ENCODE data around the gene FOXO6. TPM values are rescaled to one million over a fixed set of nuclear protein-coding genes. Genes with fewer than 3 reads are reported as not detected.

The FOXO6 gene
- total and polyA plus RNA-seq, 9 of the 15 experiments (the other 6 are each of a cell fraction or from before 2014, with no cell fraction given), result 0.04 to 0.31 (median 0.12) TPM; not detected in 5

DNA sequence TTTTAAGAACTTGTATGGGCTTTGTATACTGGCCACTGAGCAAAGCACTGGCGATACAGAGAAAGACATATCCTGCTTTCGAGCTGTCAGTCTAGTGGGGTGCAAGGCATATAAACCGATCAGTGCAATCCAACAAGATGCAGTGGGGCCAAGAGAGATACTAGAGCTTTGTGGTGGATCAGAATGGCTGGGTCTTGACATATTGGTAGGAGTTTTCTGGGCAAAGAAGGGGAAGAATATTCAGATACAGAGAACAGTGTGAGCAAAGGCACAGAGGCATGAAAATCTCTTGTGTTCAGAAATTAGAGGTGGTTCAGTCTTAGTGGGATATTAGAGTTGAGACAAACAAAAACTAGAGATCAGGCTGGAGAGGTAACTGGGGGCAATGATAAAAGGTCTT is 49.2 kb downstream of the FOXO6 start:
- Histone ChIP-seq H3K79me2 (ENCODE audit: control insufficient read depth, insufficient read depth, low read length) (no peaks in the 10 kb centered on the region), H3K9me3 (replicated peaks; ENCODE audit: control insufficient read depth, insufficient read depth, low read depth, low read length) (no peaks in the 10 kb centered on the region), H3K9me1 (ENCODE audit: control insufficient read depth, insufficient read depth, low read length) (no peaks in the 10 kb centered on the region), H4K20me1 (replicated peaks; ENCODE audit: control insufficient read depth, insufficient read depth, low read length) (no peaks in the 10 kb centered on the region), H3K27me3 (ENCODE audit: control insufficient read depth in 2 of 2, insufficient read depth in 2 of 2, low read length in 2 of 2) (peaks cover 36 to 39% of the 10 kb centered on the region in 2 experiments), H3K4me2 (ENCODE audit: insufficient read depth, low read length) (no peak overlapping the region), H3K27ac (ENCODE audit: extremely low read depth, low read depth, low read length) (no peak overlapping the region), H2AFZ (ENCODE audit: low read depth, low read length) (no peak overlapping the region), H3K4me3 (no peak overlapping the region), H3K9ac (ENCODE audit: insufficient read depth in 1 of 2, low read depth in 2 of 2, low read length in 2 of 2) (no peak overlapping the region), H3K4me1 (replicated peaks in 1 of 2; ENCODE audit: control insufficient read depth in 2 of 2, insufficient read depth in 2 of 2, low read length in 2 of 2) (no peaks in the 10 kb centered on the region), H3K36me3 (ENCODE audit: control insufficient read depth, insufficient read depth, low read length) (no peaks in the 10 kb centered on the region)
- intact Hi-C loops (cut with micrococcal nuclease) (no loop called here), in situ Hi-C loops (cut with MboI) (loop anchor here (5.0 kb wide), 1 partner anchor 83 kb away; no protein-coding TSS in a partner anchor)
- DNase-seq (ENCODE audit: extremely low read depth in 1 of 4, low spot score in 3 of 4) (no peak), ATAC-seq (no peak), FAIRE-seq (no peak)
- no peak for TF ChIP-seq TARDBP (IDR thresholded peaks at IDR 0.05)
- TF ChIP-seq, protein P1, sequence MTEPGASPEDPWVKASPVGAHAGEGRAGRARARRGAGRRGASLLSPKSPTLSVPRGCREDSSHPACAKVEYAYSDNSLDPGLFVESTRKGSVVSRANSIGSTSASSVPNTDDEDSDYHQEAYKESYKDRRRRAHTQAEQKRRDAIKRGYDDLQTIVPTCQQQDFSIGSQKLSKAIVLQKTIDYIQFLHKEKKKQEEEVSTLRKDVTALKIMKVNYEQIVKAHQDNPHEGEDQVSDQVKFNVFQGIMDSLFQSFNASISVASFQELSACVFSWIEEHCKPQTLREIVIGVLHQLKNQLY (CRISPR knock-in tag; conservative IDR thresholded peaks at IDR 0.05), result no peak
- TF ChIP-seq, protein P2, sequence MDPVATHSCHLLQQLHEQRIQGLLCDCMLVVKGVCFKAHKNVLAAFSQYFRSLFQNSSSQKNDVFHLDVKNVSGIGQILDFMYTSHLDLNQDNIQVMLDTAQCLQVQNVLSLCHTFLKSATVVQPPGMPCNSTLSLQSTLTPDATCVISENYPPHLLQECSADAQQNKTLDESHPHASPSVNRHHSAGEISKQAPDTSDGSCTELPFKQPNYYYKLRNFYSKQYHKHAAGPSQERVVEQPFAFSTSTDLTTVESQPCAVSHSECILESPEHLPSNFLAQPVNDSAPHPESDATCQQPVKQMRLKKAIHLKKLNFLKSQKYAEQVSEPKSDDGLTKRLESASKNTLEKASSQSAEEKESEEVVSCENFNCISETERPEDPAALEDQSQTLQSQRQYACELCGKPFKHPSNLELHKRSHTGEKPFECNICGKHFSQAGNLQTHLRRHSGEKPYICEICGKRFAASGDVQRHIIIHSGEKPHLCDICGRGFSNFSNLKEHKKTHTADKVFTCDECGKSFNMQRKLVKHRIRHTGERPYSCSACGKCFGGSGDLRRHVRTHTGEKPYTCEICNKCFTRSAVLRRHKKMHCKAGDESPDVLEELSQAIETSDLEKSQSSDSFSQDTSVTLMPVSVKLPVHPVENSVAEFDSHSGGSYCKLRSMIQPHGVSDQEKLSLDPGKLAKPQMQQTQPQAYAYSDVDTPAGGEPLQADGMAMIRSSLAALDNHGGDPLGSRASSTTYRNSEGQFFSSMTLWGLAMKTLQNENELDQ (CRISPR knock-in tag; IDR thresholded peaks at IDR 0.05; ENCODE audit: borderline replicate concordance), result no peak
- TF ChIP-seq, protein P3, sequence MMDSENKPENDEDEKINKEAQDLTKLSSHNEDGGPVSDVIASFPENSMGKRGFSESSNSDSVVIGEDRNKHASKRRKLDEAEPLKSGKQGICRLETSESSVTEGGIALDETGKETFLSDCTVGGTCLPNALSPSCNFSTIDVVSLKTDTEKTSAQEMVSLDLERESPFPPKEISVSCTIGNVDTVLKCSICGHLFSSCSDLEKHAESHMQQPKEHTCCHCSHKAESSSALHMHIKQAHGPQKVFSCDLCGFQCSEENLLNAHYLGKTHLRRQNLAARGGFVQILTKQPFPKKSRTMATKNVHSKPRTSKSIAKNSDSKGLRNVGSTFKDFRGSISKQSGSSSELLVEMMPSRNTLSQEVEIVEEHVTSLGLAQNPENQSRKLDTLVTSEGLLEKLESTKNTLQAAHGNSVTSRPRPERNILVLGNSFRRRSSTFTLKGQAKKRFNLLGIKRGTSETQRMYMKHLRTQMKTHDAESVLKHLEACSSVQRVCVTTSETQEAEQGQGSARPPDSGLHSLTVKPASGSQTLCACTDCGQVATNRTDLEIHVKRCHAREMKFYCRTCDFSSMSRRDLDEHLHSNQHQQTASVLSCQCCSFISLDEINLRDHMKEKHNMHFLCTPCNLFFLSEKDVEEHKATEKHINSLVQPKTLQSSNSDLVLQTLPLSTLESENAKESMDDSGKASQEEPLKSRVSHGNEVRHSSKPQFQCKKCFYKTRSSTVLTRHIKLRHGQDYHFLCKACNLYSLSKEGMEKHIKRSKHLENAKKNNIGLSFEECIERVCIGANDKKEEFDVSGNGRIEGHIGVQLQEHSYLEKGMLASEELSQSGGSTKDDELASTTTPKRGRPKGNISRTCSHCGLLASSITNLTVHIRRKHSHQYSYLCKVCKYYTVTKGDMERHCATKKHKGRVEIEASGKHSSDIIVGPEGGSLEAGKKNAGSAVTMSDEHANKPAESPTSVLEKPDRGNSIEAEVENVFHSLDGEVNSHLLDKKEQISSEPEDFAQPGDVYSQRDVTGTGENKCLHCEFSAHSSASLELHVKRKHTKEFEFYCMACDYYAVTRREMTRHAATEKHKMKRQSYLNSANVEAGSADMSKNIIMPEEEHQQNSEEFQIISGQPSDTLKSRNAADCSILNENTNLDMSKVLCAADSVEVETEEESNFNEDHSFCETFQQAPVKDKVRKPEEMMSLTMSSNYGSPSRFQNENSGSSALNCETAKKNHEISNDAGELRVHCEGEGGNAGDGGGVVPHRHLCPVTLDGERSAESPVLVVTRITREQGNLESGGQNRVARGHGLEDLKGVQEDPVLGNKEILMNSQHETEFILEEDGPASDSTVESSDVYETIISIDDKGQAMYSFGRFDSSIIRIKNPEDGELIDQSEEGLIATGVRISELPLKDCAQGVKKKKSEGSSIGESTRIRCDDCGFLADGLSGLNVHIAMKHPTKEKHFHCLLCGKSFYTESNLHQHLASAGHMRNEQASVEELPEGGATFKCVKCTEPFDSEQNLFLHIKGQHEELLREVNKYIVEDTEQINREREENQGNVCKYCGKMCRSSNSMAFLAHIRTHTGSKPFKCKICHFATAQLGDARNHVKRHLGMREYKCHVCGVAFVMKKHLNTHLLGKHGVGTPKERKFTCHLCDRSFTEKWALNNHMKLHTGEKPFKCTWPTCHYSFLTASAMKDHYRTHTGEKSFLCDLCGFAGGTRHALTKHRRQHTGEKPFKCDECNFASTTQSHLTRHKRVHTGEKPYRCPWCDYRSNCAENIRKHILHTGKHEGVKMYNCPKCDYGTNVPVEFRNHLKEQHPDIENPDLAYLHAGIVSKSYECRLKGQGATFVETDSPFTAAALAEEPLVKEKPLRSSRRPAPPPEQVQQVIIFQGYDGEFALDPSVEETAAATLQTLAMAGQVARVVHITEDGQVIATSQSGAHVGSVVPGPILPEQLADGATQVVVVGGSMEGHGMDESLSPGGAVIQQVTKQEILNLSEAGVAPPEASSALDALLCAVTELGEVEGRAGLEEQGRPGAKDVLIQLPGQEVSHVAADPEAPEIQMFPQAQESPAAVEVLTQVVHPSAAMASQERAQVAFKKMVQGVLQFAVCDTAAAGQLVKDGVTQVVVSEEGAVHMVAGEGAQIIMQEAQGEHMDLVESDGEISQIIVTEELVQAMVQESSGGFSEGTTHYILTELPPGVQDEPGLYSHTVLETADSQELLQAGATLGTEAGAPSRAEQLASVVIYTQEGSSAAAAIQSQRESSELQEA (IDR thresholded peaks at IDR 0.05; ENCODE audit: low read depth), result no peak
- TF ChIP-seq, protein P4, sequence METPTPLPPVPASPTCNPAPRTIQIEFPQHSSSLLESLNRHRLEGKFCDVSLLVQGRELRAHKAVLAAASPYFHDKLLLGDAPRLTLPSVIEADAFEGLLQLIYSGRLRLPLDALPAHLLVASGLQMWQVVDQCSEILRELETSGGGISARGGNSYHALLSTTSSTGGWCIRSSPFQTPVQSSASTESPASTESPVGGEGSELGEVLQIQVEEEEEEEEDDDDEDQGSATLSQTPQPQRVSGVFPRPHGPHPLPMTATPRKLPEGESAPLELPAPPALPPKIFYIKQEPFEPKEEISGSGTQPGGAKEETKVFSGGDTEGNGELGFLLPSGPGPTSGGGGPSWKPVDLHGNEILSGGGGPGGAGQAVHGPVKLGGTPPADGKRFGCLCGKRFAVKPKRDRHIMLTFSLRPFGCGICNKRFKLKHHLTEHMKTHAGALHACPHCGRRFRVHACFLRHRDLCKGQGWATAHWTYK (CRISPR knock-in tag; IDR thresholded peaks at IDR 0.05), result no peak
- no peak for TF ChIP-seq MBD2 (IDR thresholded peaks at IDR 0.05; ENCODE audit: borderline replicate concordance, low read depth)
- TF ChIP-seq BCOR (IDR thresholded peaks at IDR 0.05), result no peak
- TF ChIP-seq CBFA2T2 (conservative IDR thresholded peaks at IDR 0.05), result no peak
- POLR2A ChIA-PET, result interaction anchor here (0.7 kb wide), 1 partner anchor 790 kb away, joined by 3 read pairs; no protein-coding TSS in a partner anchor
- 0% methylated on average over 3 of the region's 3 CpGs for WGBS (ENCODE audit: insufficient coverage, low coverage, missing lambda C conversion rate)
- BruUV-seq (replicated peaks), result no TSS peak
- CTCF ChIA-PET (ENCODE audit: low intra/inter-chr PET ratio), result no interaction called here

All from K562 (cell line).